ENCODE results near the gene NME3.

Gene NME3

DNA sequence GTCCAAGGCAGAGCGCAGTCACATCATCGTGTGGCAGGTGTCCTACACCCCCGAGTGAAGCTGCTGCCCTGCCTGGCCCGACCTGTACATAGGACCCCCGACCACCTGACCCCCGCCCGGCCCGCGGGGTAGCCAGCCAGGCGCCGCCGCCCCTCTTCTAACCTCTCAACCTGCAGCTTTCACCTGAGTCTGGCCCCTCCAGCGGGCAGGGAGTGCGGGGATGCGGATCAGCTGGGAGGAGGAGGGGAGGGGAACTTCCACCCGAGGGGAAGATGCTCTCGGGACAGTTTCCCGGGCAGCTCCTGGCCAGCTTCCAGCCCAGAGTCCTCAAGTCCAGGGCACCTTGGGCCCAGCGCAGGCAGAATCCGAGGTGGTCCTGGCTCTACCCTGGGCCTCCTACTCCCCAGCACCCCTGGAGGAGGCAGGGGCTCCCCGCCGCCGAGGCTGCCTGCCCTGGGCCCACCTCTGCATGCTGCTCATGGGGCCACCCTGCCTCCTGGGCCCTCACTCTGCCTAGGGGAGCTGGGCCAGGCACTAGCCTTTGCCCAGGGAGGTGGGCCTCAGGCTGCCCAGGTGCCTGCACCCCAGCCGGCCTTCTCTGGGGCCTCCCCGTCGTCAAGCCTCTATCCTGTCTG lies 2.5 kb downstream of the NME3 start:
- no peak for DNase-seq (ENCODE audit: low spot score)

DNA sequence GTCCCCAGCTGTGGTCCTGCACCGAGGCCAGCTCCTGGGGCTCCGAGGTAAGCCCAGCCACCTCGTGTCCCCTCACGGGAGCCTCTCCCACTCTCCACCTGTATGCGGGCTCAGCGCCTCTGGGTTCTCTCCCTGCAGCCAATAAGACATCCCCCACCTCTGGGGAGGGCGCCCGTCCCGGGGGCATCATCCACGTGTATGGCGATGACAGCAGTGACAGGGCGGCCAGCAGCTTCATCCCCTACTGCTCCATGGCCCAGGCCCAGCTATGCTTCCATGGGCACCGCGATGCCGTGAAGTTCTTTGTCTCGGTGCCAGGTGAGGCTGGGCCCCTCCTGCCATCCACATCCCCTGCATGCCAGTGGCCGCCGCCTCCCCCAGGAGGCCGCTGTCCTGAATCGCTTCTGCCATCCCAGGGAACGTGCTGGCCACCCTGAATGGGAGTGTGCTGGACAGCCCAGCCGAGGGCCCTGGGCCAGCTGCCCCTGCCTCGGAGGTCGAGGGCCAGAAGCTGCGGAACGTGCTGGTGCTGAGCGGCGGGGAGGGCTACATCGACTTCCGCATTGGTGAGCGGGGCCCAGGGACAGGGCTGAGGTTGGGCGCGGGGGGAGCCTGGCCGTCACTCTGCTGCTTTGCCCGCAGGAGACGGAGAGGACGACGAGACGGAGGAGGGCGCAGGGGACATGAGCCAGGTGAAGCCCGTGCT lies 3.1 kb downstream of the NME3 start:
- DNase-seq (ENCODE audit: low spot score) = no peak

DNA sequence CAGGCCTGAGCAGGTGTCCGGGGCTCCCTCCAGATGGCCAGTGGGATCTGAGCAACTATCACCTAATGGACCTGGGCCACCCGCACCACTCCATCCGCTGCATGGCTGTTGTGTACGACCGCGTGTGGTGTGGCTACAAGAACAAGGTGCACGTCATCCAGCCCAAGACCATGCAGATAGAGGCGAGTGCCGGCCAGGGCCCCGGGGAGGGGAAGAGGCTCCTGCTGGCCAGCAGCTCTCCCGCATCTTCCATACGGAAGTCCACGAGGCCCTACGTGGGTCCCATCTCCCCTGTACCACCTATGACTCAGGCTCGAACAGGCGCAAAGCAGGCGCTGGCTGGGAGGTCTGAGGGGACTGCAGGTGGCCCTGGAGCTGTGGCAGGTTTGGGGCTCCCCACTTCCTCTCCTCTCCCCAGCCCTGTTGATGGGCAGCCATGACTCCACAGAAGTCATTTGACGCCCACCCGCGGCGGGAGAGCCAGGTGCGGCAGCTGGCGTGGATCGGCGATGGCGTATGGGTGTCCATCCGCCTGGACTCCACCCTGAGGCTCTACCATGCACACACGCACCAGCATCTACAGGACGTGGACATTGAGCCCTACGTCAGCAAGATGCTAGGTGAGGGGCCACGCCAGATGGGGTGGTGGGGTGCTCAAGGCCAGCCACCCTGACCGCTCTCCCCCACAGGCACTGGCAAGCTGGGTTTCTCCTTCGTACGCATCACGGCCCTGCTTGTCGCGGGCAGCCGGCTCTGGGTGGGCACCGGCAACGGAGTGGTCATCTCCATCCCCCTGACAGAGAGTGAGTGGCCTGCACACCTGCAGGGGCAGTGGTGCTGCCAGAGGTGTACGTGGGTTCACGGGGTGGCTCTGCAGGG lies 4.0 kb downstream of the NME3 start:
- DNase-seq (ENCODE audit: low spot score) = no peak

DNA sequence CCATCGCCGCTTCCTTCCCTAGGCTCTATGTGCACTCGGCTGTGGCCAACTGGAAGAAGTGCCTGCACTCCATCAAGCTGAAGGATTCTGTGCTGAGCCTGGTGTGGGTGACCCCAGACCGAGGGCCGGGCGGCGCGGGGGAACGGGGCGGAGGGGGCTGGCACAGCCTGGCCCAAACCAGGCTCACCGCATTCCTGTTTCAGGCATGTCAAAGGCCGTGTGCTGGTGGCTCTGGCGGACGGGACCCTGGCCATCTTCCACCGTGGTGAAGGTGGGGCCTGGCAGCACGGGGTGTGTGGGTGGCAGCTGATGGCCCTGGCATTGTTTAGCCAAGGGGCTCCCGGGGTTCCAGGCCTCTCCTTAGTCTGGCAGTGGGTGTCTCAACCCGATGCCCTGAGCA lies 4.6 kb downstream of the NME3 start:
- DNase-seq (ENCODE audit: low spot score) = no peak

DNA sequence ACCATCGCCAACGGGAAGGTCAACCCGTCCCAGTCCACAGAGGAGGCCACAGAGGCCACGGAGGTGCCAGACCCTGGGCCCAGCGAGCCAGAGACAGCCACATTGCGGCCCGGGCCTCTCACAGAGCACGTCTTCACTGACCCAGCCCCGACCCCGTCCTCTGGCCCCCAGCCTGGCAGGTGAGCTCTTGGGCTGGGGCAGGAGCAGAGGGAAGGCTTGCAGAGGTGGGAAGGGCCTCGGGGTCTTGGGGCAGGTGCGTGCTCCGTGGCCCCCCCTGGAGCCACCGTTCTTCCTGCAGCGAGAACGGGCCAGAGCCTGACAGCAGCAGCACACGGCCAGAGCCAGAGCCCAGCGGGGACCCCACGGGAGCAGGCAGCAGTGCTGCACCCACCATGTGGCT lies 5.1 kb downstream of the NME3 start:
- no peak for DNase-seq (ENCODE audit: low spot score)

DNA sequence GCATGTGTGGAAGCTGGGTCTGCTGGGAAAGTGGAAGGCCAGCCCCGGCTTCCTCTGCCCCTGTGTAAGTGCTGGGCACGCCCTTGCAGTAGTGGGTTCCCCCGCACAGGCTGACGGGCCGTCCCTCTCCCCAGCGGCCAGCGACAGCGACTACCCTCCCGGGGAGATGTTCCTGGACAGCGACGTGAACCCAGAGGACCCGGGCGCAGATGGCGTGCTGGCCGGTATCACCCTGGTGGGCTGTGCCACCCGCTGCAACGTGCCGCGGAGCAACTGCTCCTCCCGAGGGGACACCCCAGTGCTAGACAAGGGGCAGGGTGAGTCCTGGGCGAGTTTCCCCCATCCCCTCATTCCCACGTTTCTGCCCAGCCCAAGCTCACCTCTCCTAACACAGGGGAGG lies 5.5 kb downstream of the NME3 start:
- no peak for DNase-seq (ENCODE audit: low spot score)

DNA sequence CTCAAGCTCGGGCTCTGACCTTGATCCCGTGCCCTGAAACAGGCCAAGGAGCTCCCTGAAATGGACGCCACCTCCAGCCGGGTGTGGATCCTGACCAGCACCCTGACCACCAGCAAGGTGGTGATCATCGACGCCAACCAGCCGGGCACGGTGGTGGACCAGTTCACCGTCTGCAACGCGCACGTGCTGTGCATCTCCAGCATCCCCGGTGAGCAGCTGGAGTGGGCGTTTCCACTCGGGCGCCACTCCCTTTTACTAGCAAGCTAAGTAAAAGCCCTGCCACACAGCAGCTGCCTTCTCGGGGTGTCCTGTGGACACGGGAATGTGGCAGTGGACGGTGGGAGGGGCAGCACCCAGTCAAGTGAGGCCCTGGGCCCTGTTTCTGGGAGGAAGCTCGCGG lies 6.4 kb downstream of the NME3 start:
- DNase-seq (ENCODE audit: low spot score) = no peak

DNA sequence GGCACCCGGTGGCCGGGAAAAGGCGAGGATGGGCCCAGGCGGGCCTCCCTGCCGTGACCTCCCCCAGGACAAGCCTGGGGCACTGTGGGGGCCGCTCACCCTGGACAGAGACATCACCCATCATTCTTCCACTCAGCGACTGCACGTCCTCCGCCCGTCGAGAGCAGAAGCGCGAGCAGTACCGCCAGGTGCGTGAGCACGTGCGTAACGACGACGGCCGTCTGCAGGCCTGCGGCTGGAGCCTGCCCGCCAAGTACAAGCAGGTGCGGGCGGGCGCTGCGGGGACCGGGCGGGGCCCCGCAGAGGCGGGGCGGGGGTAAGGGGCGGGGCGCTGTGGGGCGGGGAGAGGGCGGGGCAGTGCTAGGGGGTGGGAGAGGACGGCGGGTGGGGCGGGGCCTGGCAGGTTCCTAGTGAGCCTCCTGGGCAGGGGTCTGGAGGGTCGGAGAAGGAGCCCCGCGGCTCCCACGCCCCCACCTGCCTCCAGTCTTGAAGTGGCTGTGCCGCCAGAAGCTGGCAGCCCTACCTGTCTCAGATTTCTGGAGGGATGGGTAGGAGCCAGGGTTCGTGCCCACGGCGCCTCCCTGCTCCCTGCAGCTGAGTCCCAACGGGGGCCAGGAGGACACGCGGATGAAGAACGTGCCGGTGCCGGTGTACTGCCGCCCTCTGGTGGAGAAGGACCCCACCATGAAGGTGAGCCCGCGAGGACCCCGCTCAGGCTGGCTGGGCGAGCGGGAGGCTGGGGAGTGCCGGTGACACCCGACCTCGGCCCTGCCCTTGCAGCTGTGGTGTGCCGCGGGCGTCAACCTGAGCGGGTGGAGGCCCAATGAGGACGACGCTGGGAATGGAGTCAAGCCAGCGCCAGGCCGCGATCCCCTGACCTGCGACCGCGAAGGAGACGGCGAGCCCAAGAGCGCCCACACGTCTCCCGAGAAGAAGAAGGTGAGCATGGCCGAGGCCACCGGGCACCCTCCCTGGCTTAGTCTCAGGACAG lies 7.5 kb downstream of the NME3 start:
- DNase-seq (ENCODE audit: low spot score) = peak; percentile 70

DNA sequence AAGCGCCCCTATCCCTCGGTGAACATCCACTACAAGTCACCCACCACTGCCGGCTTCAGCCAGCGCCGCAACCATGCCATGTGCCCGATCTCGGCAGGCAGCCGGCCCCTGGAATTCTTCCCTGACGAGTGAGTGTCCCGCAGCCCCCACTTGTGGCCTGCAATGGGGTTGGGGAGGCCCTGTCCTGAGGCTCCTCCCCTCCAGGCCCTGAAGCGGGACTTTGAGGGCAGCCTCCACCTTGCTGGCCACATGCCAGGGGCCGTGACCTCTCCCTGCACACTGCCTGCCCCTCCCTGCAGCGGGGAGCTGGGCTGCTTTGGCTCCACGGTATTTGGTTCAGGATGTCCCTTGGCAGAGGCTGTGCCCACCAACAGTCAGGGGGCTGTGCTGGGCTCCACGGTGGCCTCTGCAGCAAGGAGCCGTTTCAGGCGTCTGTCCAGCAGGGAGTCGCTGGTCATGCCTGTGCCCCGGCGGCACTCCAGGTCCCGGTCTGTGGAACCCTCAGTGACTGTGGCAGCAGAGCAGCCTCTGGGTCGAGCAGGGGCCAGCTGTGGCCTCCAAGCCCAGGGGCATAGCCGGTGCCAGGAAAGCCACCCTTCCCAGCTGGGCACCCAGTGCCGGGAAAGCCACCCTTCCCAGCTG lies 8.3 kb downstream of the NME3 start:
- DNase-seq (ENCODE audit: low spot score) = no peak

DNA sequence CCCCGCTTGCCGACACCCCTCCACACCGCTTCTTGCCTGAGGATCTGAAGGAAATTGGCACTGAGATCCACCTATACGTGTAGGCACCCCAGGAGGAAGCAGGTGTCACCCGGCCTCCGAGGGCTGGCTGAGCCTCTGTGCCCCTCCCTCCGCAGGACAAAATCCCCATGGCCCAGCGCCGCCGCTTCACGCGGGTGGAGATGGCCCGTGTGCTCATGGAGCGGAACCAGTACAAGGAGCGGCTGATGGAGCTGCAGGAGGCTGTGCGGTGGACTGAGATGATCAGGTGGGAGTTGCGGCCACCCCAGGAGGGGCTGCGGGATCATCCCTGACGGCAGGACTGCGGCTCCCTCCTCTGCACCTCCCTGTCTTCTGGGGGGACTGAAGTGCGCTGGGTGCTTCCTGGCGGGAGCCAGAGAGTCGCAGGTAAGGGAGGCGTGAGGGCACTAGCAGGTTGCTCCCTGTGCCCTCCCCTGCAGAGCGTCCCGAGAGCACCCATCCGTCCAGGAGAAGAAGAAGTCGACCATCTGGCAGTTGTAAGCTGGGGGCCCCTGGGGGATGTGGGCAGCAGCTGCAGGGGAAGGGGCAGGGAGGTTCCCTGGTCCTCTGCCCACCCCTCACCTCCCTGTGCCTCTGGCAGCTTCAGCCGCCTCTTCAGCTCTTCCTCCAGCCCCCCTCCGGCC lies 9.0 kb downstream of the NME3 start:
- no peak for DNase-seq (ENCODE audit: low spot score)

DNA sequence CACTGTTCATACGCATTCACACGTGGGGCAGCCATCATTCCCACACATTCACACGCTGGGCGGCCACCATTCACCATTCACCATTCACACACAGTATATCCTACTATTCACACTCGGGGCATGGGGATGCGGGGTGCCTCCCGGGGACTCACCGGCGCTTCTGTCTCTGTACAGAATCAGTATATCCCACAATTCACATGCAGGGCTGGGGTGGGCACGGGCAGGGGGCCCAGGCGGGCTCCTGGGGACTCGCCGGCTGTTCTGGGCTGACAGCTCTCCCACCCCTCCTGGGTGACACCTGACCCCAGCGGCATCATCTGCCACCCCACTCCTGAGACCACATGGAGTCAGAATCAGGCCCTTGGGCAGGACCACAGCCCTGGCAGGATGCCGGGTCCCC lies 9.6 kb downstream of the NME3 start:
- DNase-seq (ENCODE audit: low spot score) = no peak

DNA sequence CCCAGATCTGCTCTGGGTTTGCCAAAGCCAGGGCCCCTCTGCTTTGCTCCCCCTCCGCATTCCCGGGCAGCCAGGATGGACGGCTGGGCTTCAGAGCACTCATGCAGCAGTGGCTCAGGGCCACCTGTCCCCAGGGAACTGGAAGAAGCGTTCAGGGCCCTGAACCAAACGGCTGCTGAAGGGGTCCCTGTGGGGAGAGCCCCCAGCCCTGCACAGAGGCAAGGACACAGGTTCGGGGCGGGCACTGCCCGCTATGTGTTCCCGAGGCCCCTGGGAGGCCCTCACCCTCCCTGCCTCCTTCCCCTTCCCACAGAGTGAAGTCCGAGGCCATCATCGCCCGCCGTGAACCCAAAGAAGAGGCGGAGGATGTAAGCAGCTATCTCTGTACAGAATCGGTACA lies 10.4 kb downstream of the NME3 start:
- DNase-seq (ENCODE audit: low spot score) = no peak

DNA sequence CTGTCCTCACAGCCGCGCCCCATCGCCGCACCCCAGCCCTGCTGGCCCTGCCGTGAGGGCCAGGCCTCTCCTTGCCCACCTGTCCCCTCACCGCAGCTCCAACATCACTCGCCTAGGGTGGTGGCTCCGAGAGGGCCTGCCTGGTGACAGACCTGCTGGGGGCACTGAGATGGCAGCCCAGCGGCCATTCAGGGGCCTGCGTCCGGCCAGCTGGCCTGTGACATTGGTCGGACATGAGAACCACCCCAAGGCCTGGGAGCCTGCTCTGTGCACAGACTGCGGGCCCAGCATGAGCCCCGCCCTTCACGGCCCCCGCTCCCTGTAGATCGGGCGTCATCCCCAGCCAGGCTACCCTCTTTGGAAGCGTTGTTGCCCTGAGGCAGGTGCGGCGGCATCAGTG lies 11.8 kb downstream of the NME3 start:
- DNase-seq (ENCODE audit: low spot score) = no peak

DNA sequence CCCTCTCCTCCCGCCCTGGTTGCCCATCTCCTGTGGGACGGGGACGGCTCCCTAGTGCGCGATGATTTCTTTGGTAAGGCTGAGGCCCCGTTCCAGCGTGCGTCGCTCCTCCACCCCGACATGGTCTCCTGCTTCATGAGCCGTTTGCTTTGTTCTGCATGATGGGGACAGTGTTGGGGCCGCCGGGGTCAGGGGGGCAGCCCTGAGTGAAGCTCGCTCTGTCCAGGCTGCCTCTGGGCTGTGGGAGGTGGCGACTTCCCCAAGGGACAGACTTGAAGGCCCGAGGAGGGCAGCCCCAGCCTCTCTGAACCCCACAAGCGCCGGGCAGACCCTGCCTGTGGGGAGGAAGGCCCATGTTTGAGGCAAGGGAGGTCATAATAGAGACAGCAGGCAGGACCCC lies 12.4 kb downstream of the NME3 start:
- DNase-seq (ENCODE audit: low spot score) = no peak

DNA sequence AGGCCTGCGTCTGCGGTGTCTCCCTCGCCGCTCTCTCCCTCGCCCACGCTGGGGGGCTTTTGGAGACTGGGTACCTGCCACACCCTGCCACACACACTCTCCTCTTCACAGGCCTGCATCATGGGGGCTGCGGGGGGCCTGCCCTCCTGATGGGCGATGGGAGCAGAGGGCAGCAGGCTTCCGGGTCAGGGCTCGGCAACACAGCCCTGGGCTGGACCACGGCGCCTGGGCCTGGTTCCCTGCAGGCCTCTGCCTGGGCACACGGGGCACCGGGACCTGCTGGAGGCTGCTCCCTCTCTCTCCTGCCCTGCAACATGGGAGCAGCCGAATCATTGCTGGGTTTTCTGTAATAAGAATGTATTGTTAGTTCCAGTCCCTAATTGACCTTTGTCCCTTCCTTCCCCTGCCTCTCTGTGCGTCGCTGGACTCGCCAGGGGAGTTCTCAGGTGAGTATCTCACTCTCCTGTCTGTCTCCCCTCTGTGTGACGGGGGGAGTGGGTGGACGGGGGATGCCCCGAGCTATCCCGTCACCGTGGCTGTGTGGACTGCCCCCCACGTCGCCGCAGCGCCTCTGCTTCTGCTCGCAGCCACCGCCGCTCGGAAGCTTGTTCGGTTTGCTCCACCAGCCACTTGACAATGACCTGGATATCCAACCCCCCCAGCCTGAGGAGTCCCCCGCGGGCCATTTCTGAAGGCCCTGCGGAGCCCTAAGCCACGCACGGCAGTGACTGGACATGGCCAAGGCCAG lies 13.5 kb downstream of the NME3 start:
- peak; percentile 82 for DNase-seq (ENCODE audit: low spot score)

DNA sequence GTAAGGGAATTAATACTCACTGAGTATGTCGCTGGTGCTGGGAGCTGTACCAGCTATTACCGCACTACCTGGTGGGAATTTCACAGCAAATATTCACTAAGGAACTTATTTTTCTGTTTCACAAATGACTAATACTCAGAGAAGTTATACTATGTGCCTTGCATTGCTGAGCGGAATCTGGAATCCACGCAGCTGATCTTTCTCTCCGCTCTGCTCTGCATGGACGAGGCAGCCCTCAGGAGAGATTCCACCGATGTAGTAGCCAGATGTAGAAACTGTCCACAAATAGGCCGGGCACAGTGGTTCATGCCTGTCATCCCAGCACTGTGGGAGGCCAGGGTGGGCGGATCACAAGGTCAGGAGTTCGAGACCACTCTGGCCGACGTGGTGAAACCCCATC lies 17.1 kb downstream of the NME3 start:
- DNase-seq (ENCODE audit: low spot score) = no peak

DNA sequence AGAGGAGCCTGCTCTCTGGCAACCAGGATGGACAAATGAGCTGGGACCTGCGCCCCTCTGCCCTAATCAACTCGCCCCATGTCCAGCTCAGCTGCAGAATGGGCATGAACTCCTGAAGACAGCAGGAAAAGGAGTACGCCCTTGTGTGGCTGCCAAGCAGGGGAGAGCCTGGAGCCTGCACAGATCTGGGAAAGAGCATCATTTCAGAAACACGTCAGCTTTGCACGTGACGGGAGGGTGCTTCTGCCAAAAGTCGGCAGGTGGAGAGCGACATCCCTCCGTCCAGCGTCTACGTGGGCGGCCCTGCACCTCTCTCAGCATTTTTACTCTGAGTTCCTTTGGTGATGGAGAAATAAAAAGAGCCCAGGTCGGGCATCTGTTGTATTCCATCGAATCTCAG lies 18.5 kb downstream of the NME3 start:
- no peak for DNase-seq (ENCODE audit: low spot score)

DNA sequence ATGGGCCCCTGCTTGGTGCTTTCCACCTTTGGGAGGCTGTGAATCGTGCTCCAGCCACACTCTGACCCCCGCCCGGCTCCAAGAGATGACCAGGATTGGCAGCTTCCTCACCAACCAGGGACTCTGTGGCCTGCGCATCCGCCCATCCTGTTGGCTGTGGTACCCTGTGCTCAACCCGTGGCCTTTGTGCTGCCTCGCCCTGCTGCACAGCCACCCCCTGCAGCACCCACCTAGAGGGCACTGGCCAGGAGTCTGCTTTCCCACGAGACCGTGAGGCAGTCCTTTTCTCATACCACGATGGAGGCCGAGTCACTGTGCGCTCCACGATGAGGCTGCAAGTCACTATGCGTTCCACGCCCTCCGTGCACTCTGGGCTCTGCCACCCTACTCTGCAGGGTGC lies 19.4 kb downstream of the NME3 start:
- DNase-seq (ENCODE audit: low spot score) = no peak

DNA sequence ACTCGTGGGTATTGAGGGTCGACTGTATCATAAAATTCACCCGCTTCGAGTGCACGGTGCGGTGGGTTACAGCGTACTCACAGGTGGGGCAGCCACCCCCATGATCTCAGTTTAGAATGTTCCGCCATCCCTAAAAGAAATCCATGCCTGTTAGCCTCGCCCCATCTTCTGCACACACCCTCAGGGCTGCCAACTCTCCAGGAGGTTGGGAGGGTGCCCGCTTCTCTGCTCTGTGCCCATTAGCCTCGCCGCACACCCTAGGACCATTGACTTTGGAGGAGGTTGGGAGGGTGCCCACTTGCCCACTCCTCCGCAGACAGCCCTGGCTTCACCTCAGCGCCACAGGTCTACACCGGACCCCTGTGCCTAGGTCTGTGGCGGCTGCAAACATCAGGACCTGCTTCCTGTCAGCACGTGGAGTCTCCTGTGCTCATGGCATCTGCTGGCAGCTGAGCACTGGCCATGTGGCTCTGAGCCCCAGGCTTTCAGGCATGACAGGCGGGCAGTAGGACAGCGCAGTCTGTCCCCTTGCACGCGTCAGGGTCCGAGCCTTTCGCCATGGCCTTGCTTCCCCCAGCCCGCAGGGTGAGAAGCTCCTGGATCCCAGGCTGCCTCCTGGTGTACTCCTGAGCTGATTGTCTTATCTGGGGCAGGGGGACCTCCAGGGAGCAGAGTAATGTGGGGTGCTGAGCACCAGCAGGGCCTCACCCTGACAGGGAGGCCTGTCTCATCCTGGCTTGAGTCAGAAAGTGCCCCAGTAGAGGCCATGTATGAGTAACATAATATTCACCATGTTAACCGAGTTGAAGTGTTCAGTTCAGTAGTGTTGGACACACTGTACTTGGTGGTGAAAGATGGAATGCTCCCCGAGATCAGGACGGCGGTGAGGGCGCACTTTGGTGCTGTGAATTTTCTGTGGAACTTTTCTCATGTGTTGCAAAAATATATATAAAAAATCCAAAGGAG lies 21.9 kb downstream of the NME3 start:
- no peak for DNase-seq (ENCODE audit: low spot score)

Data from HuH-7 (cell line).